ENCODE data around the gene TSC2. TPM values are rescaled to one million over a fixed set of nuclear protein-coding genes. Genes with fewer than 3 reads are reported as not detected.
"Not testable (repeated sequence)": the region's sequence is repeated elsewhere in the genome, so short reads cannot be mapped to it uniquely, and the experiment has no call there.

Gene TSC2
- polyA plus RNA-seq, 3 donors = 39.6 to 60.5 (median 46.8) TPM

DNA sequence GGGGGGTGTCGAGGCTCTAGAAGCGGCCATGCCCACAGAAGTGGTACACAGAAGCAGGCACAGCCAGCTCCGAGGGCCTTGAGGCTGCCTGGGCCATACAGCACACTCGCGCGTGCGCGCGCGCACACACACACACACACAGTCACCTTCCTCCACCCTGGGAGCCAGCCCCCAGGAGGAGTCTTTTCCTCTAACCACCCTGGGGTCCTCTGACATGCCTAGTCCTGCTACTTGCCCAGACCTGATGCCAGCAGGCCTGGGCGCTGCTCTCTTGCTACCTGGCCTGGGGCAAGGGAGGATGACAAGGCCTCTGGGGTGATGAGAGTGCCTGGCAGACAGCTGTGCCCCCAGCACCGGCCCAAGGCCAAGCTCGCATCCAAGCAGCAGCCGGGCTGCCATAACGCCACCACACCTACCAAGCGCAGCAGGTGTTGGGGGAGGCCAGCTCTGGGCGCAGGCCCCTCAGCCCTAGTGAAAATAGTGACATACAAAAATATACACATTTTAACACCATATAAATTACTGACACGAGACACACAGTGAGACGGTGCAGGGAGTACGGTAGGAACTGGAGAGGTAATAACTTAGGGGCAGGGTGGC lies 41.1 kb downstream of the TSC2 start:
- WGBS, 3 donors = 89 to 93% (median 91%) methylated on average over 20 of the region's 20 CpGs

DNA sequence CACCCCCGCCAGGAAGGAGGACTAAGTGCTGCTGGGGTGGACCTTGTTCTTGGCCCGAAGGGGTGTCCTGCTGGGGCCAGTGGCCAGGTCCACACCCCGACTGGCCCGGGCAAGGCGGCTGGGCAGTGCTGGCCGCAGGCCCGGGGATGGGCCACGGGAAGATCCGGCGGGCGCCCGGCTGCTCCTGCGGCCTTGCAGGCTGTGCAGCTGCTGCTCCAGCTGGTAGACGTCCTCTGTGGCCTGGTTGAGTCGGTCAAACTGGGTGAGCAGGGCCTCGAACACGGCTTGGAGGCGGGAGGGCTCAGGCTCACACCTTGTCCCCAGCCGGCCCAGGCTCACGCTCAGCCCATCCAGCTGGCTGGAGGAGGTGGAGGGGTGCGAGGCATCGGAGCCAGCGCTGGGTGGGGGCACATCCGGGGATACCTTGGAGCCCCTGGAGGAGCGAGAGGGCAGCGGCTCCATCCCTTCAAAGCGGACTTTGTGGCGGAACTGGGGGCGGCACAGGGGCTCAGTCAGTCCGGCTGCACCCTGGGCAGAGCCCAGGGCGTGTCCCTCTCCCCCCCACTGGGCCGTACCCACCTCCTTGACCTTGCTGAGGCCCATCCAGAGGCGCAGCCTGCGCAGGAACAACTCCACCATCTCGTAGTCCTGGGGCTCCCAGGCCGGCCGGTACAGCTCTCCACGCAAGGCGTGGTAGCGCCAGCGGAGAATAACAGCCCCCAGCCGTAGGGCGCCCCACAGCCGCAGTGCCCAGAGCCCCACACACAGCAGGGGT lies 42.1 kb downstream of the TSC2 start:
- no peak overlapping the region for H3K27ac ChIP-seq (ENCODE audit: low read depth, low read length)

More for the DNA sequence above, 41.1 kb downstream of the TSC2 start:
- no peak overlapping the region for H3K27ac ChIP-seq (ENCODE audit: low read depth, low read length)

DNA sequence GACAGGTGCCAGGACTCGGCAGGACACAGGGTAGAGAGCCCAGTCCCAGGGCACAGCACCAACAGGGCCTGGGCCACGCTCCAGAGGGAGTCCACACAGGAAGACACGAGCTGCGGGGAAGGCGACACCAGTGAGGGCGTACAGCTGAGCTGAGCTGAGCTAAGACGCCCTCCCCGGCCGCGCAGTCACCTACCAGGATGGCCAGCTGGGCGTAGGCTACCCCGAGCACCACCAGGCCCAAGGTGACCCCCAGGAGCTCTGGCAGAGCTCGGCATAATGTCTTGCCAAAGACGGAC lies 42.6 kb downstream of the TSC2 start:
- 58 to 97% (median 91%) methylated on average over 12 to 14 of the region's 14 CpGs for WGBS, 3 donors
- no peak overlapping the region for H3K27ac ChIP-seq (ENCODE audit: low read depth, low read length)

More for the DNA sequence above, 42.1 kb downstream of the TSC2 start:
- WGBS, 3 donors = 83 to 91% (median 91%) methylated on average over 43 to 44 of the region's 44 CpGs

DNA sequence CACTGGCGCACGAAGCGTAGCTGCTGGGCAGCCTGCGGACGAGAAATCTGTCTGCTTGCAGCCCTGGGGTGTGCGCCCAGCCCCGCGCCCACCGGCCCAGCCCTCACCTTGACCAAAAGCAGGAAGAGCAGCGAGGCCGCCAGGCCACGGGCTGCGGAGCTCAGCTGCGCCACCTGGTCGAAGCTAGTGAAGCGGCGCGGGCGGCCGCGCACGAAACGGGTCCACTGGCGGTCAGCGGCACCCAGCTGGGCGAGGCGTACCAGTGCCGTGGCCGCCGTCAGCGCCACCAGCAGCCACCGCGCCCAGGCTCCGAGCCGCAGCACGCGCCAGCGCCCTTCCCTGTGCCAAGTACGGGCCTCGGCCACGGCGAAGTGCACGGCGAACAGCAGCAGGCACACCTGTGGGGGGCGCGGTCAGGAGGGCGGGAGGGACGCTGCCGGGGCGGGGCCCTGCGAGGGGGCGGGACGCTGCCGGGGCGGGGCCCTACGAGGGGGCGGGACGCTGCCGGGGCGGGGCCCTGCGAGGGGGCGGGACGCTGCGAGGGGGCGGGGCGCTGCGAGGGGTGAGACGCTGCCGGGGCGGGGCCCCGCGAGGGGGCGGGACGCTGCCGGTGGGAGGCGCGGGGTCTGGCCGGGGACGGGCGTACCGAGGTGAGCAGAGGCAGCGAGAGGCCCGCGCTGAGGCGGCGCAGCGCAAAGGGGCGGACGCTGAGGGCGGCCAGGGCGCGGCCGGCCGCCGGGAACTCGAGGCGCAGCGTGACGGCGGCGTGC lies 43.2 kb downstream of the TSC2 start:
- WGBS, 3 donors = 21 to 78% (median 73%) methylated on average over 68 to 101 of the region's 101 CpGs
- no peak overlapping the region for H3K27ac ChIP-seq (ENCODE audit: low read depth, low read length)

DNA sequence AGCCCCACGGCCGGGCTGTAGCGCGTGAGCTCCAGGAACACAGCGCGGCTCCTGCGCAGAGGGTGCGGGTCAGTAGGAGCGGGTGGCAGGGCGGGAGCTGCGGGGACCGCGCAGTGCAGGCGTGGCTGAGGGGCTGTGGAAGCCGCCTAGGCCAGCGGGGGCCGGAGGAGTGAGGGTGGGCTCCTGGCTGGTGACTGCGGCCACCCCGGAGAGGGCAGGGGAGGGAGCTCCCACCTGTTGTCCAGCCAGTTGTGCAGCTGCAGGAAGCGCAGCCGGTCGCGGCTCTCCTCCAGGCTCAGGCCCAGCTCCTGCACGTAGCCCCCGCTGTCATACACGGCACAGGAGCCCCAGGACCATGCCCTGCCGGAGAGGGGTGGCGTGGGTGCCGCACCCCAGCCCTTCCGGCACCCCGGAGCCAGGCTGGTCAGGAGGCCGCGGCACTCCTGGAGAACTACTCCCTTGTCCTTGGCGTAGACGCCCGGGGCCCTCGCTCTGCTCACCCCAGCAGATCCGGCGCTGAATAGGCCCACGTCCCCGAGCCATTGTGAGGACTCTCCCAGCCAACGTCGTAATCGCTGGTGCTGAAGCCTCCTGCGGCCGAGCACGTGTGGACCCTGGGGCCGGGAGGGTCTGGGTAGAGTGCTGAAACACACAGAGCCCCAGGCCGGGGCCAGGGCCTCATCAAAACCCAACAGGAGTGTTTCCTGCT lies 43.9 kb downstream of the TSC2 start:
- 61 to 88% (median 87%) methylated on average over 40 to 49 of the region's 49 CpGs for WGBS, 3 donors
- H3K27ac ChIP-seq (ENCODE audit: low read depth, low read length) = no peak overlapping the region

DNA sequence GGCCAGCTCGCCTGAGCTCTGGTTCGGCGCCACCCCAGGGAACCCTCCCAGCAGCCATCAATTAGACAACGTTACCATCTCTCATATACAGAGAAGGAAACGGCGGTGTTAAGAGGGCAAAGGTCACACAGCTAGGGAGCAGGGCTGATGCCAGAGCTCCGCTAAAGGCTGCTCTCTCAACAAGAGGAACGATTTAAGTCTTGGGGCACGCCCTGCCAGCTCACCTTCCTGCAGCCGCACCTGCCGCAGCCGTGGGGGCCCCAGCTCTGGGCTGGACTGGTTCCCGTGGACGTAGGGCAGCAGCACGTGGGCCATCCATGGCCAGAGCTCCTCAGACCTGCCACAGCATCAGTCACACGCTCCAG lies 44.5 kb downstream of the TSC2 start:
- WGBS, 3 donors = 77 to 88% (median 82%) methylated on average over 14 to 16 of the region's 16 CpGs
- no peak overlapping the region for H3K27ac ChIP-seq (ENCODE audit: low read depth, low read length)

DNA sequence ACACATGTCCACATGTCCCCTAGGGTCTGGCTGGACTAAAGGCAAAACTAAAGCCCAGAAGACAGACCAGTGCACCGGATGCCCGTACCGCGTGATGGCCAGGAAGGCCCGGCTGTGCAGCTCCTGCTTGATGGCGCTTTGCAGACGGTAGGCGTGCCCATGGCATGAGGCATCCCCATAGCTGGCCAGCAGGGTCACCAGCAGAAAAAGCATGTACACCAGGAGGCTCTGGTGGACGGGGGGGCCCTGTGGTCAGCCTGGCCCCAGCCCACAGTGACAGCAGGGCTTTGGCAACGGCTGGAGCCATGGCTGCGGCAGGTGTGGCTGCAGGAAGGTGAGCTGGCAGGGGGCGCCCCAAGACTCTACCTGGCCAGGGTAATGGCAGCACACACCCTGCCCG lies 45.1 kb downstream of the TSC2 start:
- no peak overlapping the region for H3K27ac ChIP-seq (ENCODE audit: low read depth, low read length)
- 94% methylated on average over 13 of the region's 13 CpGs for WGBS, 3 donors

DNA sequence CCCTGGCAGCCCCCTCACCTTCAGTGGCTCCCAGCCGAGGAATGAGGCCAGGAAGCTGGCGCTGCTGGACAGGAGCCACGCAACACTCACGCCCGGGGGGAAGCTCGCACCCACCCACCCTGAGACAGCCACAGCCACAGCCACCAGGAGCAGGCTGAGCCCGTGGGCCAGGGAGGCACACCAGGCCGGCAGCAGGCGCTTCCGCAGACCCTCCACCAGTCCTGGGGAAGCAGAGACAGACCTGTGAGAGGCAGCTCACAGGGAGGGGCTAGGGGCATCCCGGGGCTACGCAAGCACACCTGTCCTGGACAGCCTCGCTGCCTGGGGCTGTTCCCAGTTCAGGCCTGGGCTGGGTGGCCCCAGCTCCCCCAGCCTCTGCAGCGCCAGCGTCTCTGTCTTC lies 46.0 kb downstream of the TSC2 start:
- no peak overlapping the region for H3K27ac ChIP-seq (ENCODE audit: low read depth, low read length)
- 87 to 92% (median 91%) methylated on average over 15 of the region's 15 CpGs for WGBS, 3 donors

DNA sequence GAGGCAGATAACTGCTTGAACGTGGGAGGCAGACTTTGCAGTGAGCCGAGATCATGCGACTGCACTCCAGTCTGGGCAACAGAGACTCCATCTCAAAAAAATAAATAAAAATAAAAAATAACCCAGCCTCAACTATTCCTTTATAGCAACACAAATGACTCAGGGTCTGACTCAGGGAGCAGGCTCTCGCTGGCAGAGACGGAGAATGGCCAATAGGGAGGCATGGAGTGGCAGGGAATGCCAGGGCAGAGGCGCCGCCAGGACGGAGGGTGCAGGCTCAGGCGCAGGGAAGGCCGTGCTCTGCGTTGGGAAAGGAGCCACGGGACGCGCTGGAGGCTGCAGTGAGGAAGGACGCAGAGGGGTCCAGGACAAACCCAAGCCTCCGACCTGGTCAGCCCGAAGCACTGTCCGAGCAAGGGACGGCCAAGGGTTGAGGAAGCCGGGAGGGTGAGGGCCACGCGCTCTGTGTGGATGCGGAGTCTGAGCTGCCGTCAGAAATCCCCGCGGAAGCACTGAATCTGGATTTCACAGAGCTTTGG lies 47.6 kb downstream of the TSC2 start:
- H3K27ac ChIP-seq (ENCODE audit: low read depth, low read length) = no peak overlapping the region
- WGBS, 3 donors = 96 to 97% (median 97%) methylated on average over 26 of the region's 26 CpGs

DNA sequence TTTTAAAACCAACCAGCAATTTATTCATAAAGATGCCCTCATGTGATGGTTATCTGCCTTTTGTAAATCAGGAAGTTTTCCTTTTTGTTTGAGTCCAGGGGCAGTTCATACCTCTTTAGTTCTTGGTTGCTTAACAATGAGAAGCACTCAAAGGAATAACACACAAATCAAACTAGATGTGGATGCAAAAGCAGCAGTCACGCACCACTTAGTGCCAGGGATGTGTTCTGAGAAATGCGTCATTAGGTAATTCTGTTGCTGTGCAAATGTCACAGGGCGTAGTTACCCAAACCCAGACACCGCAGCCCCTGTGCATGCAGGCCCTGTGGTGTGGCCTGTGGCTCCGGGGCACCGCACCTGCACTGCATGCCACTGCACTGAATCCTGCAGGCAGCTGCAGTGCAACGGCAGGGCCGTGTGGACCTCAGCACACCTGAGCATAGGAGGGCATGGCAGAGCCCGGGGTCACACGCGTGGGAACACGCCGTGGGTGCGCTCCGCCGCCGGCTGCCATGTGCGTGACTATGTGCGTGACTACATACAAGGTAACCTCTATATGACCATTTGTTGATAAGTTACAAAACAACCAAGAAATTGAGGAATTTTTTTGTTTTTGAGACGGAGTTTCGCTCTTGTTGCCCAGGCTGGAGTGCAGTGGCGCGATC lies 48.3 kb downstream of the TSC2 start:
- no peak overlapping the region for H3K27ac ChIP-seq (ENCODE audit: low read depth, low read length)
- WGBS, 3 donors = 93 to 98% (median 96%) methylated on average over 23 of the region's 23 CpGs

DNA sequence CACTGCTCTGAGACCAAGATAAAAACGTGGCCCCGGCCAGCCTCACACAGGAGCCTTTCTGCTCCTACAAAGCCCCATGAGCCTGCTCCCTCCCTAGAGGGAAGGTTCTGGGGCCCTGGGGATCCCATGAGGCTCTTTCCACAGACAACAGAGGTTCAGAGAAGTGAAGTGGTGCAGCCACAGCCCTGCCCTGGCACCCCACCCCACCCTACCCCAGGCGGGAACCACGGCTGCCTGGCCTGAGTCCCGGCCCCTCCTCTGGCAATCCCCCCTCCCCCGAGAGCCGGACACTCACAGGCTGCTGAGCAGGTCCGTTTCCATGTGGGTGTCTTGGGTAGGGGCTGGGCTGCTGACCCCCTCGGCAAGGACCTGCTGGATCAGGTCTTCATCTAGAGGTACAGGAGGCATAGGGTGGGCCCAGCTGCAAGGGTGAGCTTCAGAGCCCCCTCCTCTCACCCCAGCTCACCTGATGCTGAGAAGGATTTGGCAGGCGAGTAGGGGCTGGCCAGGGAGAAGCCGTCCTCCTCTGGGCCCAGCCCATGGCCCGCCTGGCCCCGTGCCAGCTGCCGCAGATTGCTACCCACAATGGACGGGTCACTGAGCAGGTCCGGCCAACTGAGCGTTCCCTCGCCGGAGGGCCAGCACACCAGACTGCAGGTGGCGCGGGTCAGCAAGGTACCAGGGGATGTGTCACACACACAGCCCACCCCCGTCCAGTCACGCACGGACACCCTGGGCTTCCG lies 49.2 kb downstream of the TSC2 start:
- H3K27ac ChIP-seq (ENCODE audit: low read depth, low read length) = no peak overlapping the region
- whole genome bisulfite sequencing, 3 donors = 75 to 82% (median 77%) methylated on average over 21 to 25 of the region's 25 CpGs

DNA sequence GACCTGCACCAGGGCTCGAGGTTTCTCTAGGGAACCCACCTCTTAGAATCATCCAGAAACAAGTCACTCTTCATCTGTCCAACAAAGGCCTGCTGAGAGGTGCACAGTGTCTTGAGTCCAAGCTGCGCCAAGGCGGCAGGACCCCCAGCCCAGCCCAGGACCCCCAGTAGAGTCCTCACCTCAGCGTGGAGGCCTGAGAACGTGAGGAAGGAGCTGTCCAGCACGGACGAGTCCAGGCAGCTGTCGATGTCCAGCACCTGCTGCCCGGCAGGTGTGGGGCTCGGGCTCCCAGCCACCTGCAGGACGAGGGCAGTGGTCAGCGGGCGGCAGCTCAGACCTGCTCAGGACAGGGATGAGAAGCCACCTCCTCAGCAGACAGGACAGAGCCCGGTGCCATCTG lies 49.9 kb downstream of the TSC2 start:
- not testable (repeated sequence) for H3K27ac ChIP-seq (ENCODE audit: low read depth, low read length)
- WGBS, 3 donors = 87 to 95% (median 94%) methylated on average over 8 to 14 of the region's 14 CpGs

DNA sequence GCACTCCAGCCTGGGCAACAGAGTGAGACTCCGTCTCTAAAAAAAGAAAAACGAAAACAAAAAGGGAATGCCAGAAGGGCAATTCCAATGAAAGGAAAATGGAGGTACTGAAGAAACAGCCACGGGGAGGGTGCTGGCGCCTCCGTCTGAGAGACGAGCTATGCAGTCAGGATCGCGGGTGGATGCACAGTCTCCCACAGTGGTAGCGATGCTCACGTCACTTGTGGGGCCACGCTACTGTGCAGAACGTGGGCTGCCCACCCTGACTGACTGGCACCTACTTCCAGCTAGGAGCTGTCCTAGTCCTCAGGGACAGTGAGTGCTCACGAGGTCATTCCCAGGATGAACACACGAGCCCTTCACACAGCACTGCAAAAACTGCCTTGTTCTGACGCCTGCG lies 53.8 kb downstream of the TSC2 start:
- 91 to 94% (median 91%) methylated on average over 11 to 13 of the region's 16 CpGs for WGBS, 3 donors
- not testable (repeated sequence) for H3K27ac ChIP-seq (ENCODE audit: low read depth, low read length)

DNA sequence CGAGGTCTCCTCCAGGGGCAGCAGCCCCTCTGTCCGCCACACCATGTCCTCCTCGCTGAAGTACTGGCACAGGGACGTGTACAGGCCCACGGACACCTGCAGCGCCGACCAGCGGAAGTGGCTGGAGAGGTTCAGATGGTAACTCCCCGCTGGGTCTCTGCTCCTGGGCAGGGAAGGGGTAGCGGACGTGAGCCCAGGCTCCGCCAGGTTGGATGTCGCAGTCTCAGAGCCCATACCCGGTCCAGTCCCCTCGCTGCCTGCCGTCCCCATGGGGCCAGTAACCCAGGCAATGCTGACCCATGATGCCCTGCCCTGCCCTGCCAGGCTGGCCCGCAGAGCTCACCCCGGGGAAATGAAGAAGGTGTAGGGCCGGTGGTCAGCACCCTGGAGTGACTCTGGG lies 54.7 kb downstream of the TSC2 start:
- WGBS, 3 donors = 91 to 94% (median 91%) methylated on average over 14 to 19 of the region's 19 CpGs

DNA sequence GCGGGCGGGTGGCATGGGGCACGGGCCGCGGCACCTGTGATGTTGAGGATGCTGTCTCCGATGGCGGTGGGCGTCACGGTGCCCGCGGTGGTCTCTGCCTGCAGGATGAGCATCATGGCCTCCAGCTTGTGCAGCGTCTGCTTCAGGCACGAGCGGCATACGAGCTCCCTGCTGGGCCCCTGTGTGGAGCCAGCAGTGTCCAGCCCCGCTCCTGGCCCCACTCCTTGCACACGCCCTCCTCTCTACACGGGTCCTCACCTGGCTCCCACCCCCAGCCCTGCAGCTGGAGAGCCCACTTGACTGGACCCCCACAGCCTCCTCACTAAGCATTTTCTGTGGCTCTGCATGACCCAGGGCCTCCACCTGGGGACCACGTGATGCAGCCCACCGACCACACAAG lies 56.7 kb downstream of the TSC2 start:
- WGBS, 3 donors = 83 to 93% (median 93%) methylated on average over 7 to 18 of the region's 20 CpGs
- H3K27ac ChIP-seq (ENCODE audit: low read depth, low read length) = not testable (repeated sequence)

More for the DNA sequence above, 54.7 kb downstream of the TSC2 start:
- H3K27ac ChIP-seq (ENCODE audit: low read depth, low read length) = no peak overlapping the region

DNA sequence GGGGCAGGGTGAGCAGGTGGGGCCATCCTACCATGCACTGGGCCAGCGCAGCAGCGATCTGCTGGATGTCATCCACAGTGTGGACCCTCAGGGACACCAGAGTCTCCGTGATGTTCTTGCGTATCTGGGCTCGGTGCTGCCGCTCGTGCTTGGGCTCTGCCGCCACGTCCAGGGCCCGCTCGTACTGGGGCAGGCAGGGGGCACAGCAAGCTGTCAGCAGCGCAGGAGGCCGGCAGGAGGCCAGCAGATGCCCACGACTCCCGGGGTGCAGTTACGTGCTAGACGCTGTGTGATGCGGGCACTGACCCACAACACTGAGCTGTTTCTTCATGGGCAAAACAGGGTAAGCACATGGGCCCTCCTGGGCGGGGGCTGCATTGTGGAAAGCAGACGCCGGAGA lies 57.5 kb downstream of the TSC2 start:
- 91 to 95% (median 95%) methylated on average over 14 to 21 of the region's 21 CpGs for WGBS, 3 donors
- not testable (repeated sequence) for H3K27ac ChIP-seq (ENCODE audit: low read depth, low read length)

DNA sequence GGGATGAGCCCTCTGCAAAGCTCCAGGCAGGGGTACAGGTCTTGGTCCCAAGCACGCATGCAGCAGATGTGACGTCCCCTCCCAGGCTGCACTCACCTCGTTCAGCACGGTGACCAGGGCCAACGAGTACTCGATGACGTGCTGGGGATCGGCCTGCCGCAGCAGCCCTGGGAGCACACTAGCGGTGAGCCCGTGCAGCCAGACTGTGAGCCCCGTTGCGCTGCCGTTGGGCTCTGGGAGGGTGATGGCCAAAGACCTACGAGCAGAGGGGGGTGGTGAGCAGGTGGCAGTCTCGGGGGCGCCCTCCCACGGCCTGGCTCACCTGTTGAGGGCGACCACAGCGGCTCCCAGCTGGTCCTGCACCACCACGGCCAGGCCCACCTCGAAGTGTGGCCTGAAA lies 58.0 kb downstream of the TSC2 start:
- WGBS, 3 donors = 75 to 89% (median 84%) methylated on average over 15 to 18 of the region's 22 CpGs
- H3K27ac ChIP-seq (ENCODE audit: low read depth, low read length) = not testable (repeated sequence)

DNA sequence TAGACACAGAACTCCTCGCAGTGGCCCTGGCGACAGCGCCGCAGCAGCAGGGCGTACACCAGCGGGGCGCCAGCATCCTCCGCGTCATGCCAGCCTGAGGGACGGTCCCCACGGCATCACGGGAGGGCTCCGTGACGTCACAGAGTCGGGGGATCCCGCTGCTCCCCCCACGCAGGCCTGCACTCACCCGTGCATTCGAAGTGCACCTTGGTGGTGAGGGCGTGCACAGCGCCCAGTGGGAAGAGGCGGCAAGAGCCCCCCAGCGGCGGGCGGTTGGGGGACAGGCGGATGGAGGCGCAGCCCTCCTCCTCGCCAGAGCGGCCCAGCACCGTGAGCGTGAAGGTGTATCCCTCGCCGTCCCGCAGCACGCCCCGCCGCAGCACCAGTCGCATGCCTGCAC lies 58.4 kb downstream of the TSC2 start:
- 94 to 96% (median 94%) methylated on average over 34 to 38 of the region's 38 CpGs for WGBS, 3 donors
- not testable (repeated sequence) for H3K27ac ChIP-seq (ENCODE audit: low read depth, low read length)
